Measurements from ENCODE around the gene TNIK.

Gene TNIK

GRCh38 chr3:171116824-171117395 lies 343.3 kb downstream of the TNIK start:
- DNase-seq, result no peak

- DNase-seq, result no peak
These were observed 343.8 kb downstream of the TNIK start for GRCh38 chr3:171116365-171116764.

- no peak for DNase-seq
These were observed 344.5 kb downstream of the TNIK start for GRCh38 chr3:171115667-171116066.

GRCh38 chr3:171113716-171114115 lies 346.5 kb downstream of the TNIK start:
- DNase-seq, result no peak

GRCh38 chr3:171110715-171111114 lies 349.5 kb downstream of the TNIK start:
- no peak for DNase-seq

GRCh38 chr3:171108066-171108465 lies 352.1 kb downstream of the TNIK start:
- DNase-seq, result no peak

- DNase-seq, result no peak
These were observed 357.0 kb downstream of the TNIK start for GRCh38 chr3:171103185-171103584.

- DNase-seq, result peak; percentile 80
These were observed 358.1 kb downstream of the TNIK start for GRCh38 chr3:171101982-171102641.

- DNase-seq, result no peak
These were observed 360.3 kb downstream of the TNIK start for GRCh38 chr3:171099911-171100310.

GRCh38 chr3:171095063-171095462 lies 365.1 kb downstream of the TNIK start:
- DNase-seq, result no peak

- DNase-seq, result no peak
These were observed 365.8 kb downstream of the TNIK start for GRCh38 chr3:171094411-171094810.

- no peak for DNase-seq
These were observed 366.7 kb downstream of the TNIK start for GRCh38 chr3:171093462-171093861.

- DNase-seq, result no peak
These were observed 367.7 kb downstream of the TNIK start for GRCh38 chr3:171092467-171092911.

GRCh38 chr3:171090321-171090720 lies 369.9 kb downstream of the TNIK start:
- no peak for DNase-seq

GRCh38 chr3:171088964-171089754 lies 371.0 kb downstream of the TNIK start:
- DNase-seq, result no peak

GRCh38 chr3:171088496-171088895 lies 371.7 kb downstream of the TNIK start:
- no peak for DNase-seq

- DNase-seq, result no peak
These were observed 373.3 kb downstream of the TNIK start for GRCh38 chr3:171086914-171087313.

- DNase-seq, result no peak
These were observed 382.9 kb downstream of the TNIK start for GRCh38 chr3:171077261-171077660.

GRCh38 chr3:171072432-171072831 lies 387.8 kb downstream of the TNIK start:
- DNase-seq, result no peak

- DNase-seq, result no peak
These were observed 391.5 kb downstream of the TNIK start for GRCh38 chr3:171068658-171069057.

- no peak for DNase-seq
These were observed 394.0 kb downstream of the TNIK start for GRCh38 chr3:171066206-171066605.

GRCh38 chr3:171065732-171066131 lies 394.5 kb downstream of the TNIK start:
- DNase-seq, result no peak

- no peak for DNase-seq
These were observed 395.7 kb downstream of the TNIK start for GRCh38 chr3:171064461-171064860.

GRCh38 chr3:171061749-171062148 lies 398.5 kb downstream of the TNIK start:
- DNase-seq, result peak; percentile 37

Data from NCI-H526 treated with DMSO at 0.1 percent for 48 hours (cell line).